NCI-H2227 treated with DMSO at 0.1 percent for 48 hours (cell line): Measurements from ENCODE around the gene NCBP2L.

Experiments used
- DNase-seq: peaks from one replicate; lab custom pipeline; 2025; lab: John Stamatoyannopoulos, UW

NCBP2L gene

DNA sequence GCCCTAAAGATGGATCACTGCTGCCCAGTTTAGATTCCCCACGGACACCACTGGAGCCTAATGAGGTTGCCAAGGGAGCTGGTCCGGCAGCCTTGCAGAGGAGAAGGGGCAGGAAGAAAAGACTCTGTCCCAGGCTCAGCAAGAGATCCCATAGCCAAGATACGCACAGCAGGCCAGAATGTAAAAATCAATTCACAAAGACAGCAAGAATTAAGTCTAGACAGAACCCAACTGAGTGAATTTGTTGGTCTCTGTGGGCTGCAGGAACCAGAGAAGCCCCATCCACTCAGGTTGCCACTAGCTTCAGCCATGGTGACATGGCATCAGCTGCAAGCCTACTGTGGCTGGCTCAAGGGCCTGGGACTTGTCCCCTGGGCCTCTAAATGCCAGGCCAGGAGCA, 24.8 kb upstream of the NCBP2L start:
- no peak for DNase-seq

DNA sequence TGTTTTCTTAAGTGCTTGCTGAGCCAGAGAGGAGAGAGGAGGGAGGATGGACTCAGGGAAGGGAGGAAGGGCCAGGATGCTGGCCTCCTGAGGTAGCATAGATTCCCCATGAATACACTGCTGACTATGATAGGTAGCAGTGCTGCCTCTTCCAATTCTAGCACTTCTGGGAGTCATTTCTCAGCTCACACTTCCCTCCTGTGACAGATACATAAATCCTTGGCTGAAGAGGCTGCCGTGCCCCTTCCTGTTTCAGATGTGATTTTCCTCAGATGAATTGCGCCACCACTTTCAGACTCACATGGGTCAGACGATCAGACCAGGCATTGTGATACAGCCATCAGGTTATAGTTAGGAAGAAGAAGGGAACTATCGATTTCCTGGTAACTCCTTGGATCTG, 24.3 kb upstream of the NCBP2L start:
- DNase-seq: no peak

DNA sequence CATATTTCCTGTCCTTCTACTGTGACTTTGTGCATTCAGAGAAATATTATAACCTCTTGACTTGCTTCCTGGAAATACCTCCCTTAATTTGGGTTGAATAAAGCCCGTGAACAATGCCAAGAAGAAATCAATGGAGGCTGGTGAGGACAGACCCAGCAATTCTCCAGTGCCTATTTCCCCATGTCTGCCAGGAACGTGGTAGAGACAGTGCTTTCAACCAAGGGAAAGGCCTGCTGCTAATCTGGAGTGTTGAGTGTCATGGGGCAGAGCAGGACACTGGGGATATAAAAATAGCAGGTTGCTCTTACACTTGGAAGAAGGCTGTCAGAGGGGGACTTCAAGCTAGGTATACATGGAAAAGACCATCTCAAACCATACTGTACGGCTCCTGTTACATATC, 21.8 kb upstream of the NCBP2L start:
- no peak for DNase-seq

DNA sequence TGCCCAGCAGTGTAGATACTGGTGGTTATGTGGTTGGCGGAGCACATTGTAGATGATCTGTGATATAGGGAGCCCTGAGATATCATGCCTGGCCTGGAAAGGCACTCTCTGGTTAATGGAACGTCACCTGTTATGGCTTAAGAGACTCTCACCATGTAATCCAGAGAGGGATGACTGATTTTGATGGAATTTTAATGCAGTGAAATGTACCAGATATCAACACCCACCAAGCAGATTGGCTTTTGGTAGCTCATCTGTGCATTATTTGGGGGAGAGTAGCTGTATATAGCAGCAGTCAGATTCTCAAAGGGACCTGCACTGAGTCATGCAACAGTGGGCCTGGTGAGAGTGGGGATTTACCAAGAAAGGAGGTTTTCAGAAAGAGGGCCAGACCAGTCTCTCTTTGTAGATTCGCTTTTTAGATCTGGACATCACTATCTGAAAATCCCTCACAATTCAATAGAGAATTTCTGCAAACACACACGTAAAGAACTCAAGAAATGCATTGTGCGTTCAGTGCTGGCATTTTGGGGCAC, 19.2 kb upstream of the NCBP2L start:
- no peak for DNase-seq

DNA sequence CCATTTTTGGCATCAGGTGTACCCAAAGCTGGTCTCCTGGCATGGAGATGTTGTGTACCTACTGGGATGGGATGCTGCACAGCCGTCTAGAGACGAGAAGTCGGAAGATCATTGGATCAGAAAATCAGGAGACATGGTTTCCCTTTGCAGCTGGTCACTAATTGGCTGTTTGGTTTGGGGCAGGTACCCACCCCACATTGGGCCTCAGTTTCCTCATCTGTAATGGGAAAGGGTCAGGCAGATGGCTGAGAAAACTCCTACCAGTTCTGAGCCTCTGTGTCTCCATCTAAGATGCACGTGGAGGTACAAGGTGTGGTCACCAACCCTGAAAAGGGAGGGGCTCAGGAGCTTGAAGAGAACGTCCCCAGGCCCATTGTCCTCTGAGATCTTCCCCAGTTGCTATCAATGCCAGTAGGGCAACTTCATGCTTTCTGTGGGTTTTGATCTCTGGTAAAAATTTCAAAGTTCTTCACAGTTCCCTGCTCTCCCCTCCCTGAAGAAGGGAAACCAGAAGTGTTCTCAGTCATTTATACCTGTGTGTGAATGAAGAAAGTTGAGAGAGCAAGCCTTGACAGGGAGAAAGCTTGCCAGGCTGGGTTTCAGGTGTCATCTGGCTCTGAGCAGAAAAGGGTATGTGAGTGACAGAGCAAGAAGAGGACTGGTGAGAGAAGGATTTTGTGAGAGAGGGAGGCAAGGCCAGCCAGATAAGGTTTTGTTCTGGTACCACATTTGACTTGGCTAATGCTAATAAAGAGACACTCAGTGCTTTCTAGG, 17.0 kb upstream of the NCBP2L start:
- no peak for DNase-seq

DNA sequence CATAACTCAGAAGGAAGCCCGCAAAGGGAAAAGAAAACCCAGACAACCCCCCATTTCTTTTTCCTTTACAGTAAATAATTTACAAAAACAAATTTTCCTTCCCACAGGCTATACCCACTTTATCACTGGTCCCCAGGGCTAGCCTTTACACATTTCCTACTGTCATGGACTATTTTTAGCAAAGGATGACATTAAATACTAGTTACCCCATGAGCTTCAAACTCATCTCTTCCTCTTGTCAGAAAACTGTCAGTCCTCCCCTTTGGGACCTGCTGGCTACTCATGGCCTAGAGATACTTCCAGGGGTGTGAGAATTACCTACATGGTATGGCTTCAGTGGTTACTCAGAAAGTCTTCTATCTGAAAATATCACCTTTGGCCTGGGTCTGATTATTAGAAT, 13.9 kb upstream of the NCBP2L start:
- no peak for DNase-seq

DNA sequence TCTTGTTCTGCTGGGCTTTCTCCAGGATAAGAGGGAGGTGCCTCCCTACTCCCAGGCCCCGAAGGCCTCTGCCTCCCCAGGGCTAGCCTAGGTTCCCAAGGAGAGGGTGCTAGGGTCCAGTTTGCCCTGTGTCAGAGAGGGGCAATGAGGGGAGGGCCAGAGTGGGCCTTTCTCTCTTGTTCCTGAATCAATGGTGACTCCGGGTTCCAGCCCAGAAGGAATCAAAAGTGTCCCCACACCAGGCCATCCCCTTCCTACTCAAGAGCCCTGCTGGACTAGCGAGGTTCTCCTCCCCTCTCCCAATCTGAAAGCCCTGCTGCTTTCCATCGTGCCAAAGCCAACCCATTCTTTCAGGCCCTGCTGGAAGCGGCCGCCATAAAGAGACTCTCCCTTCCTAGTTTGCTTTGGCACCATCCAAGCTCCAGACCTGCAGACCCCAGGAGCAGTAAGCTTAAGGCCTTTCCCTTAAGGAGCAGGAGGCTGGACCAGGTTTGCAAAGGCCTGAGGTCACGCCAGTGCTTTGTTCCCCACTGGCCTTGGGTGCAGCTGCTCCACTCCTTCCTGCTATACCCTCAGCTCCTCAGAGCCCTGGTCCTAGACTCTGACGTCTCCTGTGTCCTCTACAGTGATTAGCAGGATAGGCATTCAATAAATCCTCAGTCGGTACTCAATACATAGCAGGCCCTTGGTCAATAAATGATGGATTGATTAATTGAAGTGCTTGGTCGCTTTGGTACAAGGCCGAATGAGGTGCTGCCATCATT, 12.5 kb upstream of the NCBP2L start:
- no peak for DNase-seq

DNA sequence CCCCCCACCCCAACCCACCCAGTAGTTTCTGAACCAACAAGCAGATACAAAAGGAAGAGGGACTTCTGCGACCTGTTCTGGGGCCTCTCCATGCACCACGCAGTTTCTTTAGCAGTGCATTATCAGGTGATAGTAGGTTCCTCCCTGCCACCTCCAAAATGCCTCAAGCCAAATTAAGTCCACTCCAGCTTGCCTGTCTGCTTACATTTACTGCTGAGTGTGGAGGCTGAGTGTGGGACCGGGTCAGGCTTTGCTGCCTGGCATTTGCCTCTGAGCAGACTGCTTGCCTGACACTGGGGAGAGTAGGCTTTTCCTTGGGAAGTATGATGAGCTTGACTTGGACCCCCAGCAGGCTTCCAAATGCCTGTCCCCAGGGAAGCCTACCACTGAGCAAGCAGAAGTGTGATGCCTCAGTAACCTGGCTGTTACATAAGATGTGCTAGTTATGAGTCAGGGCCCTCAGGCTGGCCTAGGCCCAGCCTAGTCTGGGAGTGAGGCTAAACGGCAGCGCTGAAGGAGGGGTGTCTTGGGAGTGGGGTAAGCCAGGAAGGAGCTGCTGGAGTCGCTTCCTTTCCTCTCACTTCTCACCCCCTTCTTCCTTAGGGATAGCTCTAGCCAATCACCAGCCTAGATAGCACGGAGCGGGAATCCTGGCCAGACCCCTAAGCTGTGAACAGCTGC, 10.9 kb upstream of the NCBP2L start:
- DNase-seq: no peak

DNA sequence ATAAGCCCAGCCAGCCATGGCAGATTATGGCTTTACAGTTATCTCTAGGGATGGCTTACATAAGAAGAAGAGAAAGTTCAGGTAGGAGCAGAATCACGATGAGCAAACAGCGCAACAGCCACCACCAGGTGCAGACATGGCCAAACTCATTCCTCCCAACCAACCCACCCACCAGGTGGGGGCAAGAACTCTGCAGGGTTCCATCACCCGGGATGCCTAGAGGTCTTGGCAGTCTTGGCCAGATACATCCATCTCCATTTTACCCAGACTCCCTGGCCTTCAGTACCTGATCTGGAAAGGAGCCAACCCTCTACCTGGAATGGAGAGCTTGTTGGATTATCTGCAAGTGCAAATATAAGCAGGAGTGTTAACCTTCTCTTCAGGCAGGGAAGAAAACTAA, 9.5 kb upstream of the NCBP2L start:
- DNase-seq: no peak

DNA sequence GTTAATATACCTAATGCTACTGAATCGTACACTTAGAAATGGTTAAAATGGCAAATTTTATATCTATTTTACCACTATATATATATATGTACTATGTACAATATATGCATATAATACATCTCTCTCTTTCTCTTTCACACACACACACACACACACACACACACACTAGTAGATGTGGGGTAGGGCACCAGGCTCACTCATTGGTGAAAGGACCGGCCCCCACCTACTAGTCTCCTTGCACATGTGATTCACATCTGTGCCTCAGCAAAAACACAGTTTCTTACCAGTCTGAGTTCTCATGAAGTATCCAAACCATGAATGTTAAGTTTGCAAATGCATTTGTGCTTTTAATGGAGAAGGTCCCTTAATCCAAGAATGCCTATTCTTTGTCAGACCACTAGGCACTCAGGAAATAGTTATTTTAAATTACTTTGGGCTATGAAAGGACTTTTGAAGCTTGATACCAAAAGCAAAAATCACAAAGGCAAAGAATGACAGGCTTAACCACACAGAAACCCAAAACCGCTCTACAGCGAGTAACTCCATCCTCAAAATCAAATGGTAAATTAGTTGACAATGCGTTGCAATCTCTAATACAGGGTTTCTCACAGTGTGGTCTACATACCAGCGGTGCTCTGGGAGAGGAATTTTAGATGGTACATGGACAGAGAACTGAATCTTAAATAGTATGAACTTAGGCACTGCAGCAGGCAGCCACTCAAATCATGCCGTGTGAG, 7.8 kb upstream of the NCBP2L start:
- DNase-seq: no peak

DNA sequence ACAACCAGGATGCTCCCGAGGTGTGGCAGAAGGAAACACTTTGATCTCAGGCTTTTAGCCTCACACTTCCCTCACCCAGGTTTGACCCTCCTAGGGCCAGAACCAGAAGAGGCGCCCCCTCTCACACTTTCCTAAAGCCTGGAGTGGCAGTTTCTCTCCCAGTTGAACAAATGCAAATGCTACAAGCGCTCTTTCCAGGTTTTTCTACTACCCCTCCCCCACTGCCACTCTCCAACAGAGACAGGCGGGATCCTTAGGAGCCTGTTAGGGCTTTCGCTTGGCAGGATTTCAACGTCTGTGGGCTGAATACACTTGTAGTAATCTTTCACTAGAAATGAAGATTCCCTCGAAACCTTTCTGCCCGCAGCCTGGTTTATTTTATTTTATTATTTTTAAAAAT, 4.3 kb upstream of the NCBP2L start:
- DNase-seq: no peak

DNA sequence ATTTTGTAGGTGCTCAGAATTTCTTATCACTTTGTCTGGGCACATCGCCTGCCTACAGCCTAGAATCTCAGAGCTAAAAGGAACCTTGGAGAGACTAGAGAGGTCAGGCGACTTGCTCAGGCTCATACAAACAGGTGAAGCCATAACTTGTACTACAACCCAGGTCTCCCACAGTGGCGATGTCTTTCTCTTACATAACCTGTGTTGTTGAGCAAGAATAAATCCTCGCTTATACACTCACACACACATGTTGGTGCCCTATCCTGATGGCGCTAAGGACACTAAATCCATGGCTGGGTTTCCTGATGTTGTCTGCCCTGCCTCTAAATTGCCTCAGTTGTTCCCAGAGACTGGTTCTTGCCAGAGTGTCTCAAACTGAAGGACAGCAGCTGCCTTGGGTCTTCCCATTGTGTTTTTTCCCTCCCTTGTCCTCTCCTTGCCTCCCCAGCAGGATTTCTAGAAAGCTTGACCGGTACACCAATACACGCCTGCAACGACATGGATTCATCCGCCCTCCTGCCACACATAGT, 3.6 kb upstream of the NCBP2L start:
- DNase-seq: no peak

DNA sequence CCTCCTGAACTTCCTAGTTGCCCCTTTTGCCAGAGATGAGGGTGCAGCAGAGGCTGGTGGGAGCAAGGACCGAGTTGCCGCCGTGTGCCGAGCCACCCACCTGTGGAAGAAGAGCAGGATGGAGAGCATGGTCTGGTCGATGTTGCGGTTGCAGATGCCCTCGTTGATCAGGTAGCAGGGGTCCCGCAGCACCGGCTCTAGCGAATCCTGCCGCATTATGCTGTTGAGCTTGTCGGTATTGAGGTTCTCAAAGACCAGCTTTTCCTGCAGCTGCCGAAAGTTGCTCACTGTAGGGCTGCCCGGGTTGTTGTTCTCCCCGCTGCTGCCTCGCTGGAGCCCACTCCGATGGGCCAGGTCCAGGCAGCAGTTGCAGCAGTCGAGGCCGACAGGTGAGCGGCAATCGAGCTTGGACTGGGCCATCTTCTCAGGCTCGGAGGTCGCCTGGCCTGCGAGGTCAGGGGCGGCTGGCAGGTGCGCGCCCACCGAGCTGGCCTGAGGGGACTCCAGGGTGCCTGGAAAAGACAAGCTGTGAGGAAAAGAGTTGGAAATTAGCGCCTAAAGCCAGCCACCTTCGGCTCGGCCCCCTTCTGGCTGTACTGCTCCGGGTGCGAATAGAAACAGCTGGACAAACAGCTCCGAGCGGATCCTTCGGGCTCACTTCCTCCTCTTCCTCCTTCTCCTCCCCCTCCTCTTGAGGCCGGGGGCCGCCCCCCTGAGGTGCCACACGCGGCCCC, 2.4 kb upstream of the NCBP2L start:
- DNase-seq: no peak

DNA sequence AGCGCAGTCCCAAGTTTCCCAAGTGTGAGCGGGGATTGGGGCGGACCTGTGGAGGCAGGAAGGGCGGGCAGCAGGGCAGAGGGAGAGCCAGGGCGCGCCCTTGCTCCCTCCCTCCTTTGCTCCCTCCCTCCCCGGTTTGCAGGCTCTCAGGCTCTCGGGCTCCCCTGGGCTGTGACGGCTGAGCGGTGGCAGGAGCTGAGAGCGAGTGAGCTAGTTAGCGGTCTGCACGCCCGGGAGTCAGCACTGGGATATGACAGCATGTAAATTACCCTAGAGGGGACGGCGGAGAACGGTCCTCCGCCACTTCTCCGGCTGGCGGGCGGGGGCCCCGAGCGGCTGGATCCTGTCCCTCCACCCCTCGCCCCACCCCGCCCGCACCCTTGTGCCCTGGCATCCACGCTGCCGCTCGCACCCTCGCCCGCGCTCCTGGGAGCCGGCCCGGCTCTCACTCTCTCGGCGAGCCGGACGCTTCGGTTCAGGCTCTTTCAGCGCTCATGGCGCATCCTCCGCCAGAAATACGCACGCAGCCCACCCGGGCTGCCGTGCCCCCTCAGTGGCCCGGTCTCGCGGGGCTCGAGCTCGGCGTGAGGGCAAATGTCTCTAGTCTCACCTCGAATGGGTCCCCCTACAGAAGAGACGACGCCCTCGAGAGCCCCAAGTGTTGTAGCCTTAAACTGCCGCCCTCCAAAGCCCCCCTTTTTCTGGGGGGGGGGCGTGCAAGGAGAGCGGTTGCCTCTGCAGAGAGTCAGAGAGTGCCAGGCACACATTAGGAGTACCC, 1.6 kb upstream of the NCBP2L start, which contains the start of gene TSC22D3:
TSS of gene TSC22D3 (minus strand) at position 54 of the 778 bp plus-strand sequence. CDS start 368 bp downstream, outside the sequence.
- DNase-seq: peak; percentile 24

DNA sequence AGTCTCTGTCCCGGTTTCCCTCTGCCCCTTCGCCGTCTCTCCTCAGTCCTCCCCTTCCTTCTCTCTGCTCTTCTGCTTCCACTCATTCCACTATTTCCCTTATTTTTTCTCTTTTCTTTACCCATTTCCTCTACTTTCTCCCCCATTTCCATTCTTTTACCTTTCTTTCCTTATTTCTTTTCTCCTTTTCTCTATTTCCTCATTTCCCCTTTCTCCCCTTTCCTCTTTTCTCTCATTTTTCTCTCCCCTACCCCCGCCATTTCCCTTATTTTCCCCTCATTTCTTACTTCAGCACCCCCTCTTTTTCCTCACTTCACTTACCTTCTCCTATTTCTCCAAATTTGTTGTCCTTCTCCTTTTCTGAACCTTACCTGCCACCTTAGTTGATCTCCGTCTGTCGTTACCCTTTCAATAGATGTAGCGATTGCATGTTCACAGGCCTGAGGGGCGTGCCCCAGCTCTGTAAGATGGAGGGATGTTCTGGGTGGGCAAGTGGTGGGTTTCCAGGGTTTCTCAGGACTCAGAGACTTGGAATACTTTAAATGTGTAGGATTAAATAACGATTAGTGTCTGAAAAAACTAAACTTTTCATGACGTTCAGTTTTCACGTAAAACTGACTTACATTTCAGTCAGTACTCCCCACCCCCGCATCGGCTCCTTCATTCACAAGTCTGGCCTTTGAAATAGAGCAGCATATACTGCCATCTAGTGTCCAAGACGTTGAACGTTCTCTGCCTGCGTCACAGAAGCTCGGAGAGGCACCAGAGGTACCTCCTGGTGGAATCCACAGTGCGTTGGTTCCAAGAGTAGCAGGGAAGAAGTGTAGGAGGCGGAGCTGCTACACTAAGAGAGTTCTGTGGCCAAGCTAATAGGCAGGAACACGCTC, 641 bp upstream of the NCBP2L start:
- peak; percentile 93 for DNase-seq

DNA sequence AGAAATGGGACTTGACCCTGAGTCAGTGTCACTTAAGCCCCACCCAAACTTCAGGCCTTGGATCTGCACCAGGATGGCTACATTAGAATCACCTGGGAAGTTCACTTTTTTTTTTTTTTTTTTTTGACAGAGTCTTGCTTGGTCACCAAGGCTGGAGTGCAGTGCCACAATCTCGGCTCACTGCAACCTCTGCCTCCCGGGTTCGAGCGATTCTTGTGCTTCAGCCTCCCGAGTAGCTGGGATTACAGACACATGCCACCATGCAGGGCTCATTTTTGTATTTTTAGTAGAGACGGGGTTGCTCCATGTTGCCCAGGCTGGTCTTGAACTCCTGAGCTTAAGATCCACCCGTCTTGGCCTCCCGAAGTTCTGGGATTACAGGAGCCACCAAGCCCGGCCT, 3.0 kb downstream of the NCBP2L start:
- no peak for DNase-seq

DNA sequence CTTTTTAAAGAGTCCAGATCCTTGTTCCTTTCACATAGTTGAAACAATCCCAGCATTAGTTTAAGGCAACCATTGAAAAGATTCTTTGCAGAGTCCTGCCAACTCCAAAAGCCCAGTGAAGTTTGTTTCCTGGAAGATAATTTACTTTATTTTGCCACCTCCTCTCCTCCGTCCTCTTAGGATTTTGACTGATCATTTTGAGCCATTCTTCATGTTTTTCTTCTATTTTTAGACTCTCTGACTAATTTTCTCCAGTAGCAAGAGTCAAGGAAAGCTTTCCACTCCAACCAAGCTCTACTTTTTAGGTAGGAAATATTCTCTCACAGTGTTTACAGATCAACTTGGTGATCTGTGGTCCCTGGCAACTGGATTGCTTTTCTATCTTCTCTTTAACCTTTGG, 10.3 kb downstream of the NCBP2L start:
- DNase-seq: no peak

DNA sequence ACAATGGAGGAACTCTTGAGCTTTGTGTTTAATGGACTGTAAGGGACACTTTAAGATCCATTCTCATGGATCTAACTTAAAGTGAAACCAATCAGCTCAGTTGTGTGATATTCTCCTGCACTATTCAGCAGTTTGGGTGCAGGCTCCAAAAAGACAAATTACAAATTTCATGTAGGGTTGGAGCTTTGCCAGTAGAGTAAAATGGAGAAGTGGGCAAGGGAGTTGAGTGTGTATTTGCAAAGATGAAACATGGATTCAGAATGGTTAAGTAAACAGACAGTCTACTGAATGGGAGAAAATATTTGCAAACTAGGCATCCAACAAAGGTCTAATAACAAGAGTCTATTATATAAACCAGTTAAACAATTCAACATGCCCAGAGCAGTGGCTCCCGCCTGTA, 26.9 kb downstream of the NCBP2L start:
- DNase-seq: no peak

DNA sequence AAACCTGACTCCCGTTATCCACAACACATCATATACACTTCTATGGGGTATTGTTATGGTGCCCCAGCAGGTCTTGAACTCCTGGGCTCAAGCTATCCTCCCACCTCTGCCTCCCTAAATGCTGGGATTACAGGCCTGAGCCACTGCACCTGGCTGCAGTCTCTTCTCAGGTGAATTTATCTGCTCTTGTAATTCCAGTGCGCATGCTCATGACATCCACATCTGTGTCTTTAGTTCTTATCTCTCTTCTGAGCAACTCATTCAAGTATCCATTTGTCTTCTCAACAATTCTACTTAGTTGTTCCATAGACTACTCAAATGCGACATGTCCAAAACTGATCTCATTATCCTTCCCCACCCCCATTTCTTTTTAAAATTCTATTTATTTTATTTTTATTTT, 27.6 kb downstream of the NCBP2L start:
- DNase-seq: no peak
